NT2/D1 (cell line): ENCODE data around the gene IPMK.

ENCODE experiments used
- DNase-seq: peaks from one replicate; pipeline ENCODE4 v3.0.0-alpha.2; 2011; ENCODE audit warnings: low read depth, low spot score
- H3K27me3 ChIP-seq: 2 replicates; pipeline ENCODE4 v1.6.0; 2011; ENCODE audit warnings: mild to moderate bottlenecking; ENCODE audit not compliant: insufficient read length, insufficient read depth
- H3K36me3 ChIP-seq: 2 replicates; pipeline ENCODE4 v1.6.1; 2011; ENCODE audit warnings: mild to moderate bottlenecking, low read length, mixed read lengths; ENCODE audit not compliant: insufficient read depth, insufficient read length
- H3K4me1 ChIP-seq: 2 replicates; pipeline ENCODE4 v1.5.1; 2011; ENCODE audit not compliant: insufficient read depth, insufficient read length
- H3K4me3 ChIP-seq: 2 replicates; pipeline ENCODE4 v1.5.1; 2011; ENCODE audit warnings: low read depth; ENCODE audit not compliant: insufficient read length
- H3K9ac ChIP-seq: 2 replicates; pipeline ENCODE4 v1.6.0; 2011; ENCODE audit warnings: low read depth; ENCODE audit not compliant: insufficient read length
- H3K9me3 ChIP-seq: 2 replicates; pipeline ENCODE4 v1.5.1; 2011; ENCODE audit warnings: mild to moderate bottlenecking, low read length; ENCODE audit not compliant: insufficient read depth
- SUZ12 ChIP-seq: IDR thresholded peaks from 2 replicates; pipeline ENCODE4 v1.6.1; 2011; ENCODE audit not compliant: insufficient read length, insufficient read depth; ENCODE audit errors: extremely low read depth
- YY1 ChIP-seq: IDR thresholded peaks from 2 replicates; pipeline ENCODE4 v1.6.1; 2011; ENCODE audit not compliant: insufficient read length, insufficient read depth
- ZNF274 ChIP-seq: IDR thresholded peaks from 2 replicates; pipeline ENCODE4 v1.6.1; 2011; ENCODE audit warnings: mild to moderate bottlenecking, low read depth, low read length

IPMK gene

GRCh38 chr10:58266826-58267712, 625 bp downstream of the IPMK start:
- DNase-seq, result no peak
- H3K27me3 ChIP-seq, result no peaks in the 10 kb centered on the region
- H3K4me1 ChIP-seq, result no peaks in the 10 kb centered on the region

GRCh38 chr10:58266003-58266825, 1.5 kb downstream of the IPMK start:
- H3K9ac ChIP-seq, result peak overlapping the region; percentile 76
- no peaks in the 10 kb centered on the region for H3K27me3 ChIP-seq
- no peak for DNase-seq
- no peaks in the 10 kb centered on the region for H3K4me1 ChIP-seq
- no peaks in the 10 kb centered on the region for H3K36me3 ChIP-seq
- H3K9me3 ChIP-seq, result no peaks in the 10 kb centered on the region; the same call in 1 of the 2 replicates
- TF ChIP-seq SUZ12 (no peak), YY1 (no peak), ZNF274 (no peak)
- H3K4me3 ChIP-seq, result peak overlapping the region; percentile 64

More at GRCh38 chr10:58266826-58267712, 625 bp downstream of the IPMK start:
- Histone ChIP-seq H3K9ac (peak overlapping the region; percentile 76), H3K4me3 (peak overlapping the region; percentile 64), H3K36me3 (no peaks in the 10 kb centered on the region), H3K9me3 (no peaks in the 10 kb centered on the region; the same call in 1 of the 2 replicates)
- no peak for TF ChIP-seq ZNF274
- no peak for TF ChIP-seq SUZ12
- TF ChIP-seq YY1, result no peak

- H3K9me3 ChIP-seq, result no peaks in the 10 kb centered on the region; the same call in 1 of the 2 replicates
- no peak overlapping the region for H3K4me3 ChIP-seq
- no peak for DNase-seq
- no peak for TF ChIP-seq YY1
- H3K9ac ChIP-seq, result no peak overlapping the region
- no peaks in the 10 kb centered on the region for H3K36me3 ChIP-seq
- no peaks in the 10 kb centered on the region for H3K27me3 ChIP-seq
- H3K4me1 ChIP-seq, result no peaks in the 10 kb centered on the region
These were observed 2.4 kb downstream of the IPMK start for GRCh38 chr10:58265249-58265648.

- no peak overlapping the region for H3K4me3 ChIP-seq
- H3K36me3 ChIP-seq, result no peaks in the 10 kb centered on the region
- H3K27me3 ChIP-seq, result no peaks in the 10 kb centered on the region
- no peak overlapping the region for H3K9ac ChIP-seq
- no peak for TF ChIP-seq SUZ12
- TF ChIP-seq YY1, result no peak
- no peak for TF ChIP-seq ZNF274
- DNase-seq, result no peak
- no peaks in the 10 kb centered on the region for H3K4me1 ChIP-seq
- H3K9me3 ChIP-seq, result no peaks in the 10 kb centered on the region
These were observed 2.9 kb downstream of the IPMK start for GRCh38 chr10:58264780-58265179.

- H3K4me3 ChIP-seq, result no peak overlapping the region
- H3K36me3 ChIP-seq, result no peaks in the 10 kb centered on the region
- H3K9ac ChIP-seq, result no peak overlapping the region
- H3K4me1 ChIP-seq, result no peaks in the 10 kb centered on the region
- no peak for DNase-seq
- H3K9me3 ChIP-seq, result peaks cover 7% of the 10 kb centered on the region; the same call in 1 of the 2 replicates
- no peak for TF ChIP-seq ZNF274
- TF ChIP-seq SUZ12, result no peak
- no peak for TF ChIP-seq YY1
- no peaks in the 10 kb centered on the region for H3K27me3 ChIP-seq
These were observed 4.9 kb downstream of the IPMK start for GRCh38 chr10:58262766-58263165.

GRCh38 chr10:58260334-58260733, 7.4 kb downstream of the IPMK start:
- no peaks in the 10 kb centered on the region for H3K4me1 ChIP-seq
- no peaks in the 10 kb centered on the region for H3K27me3 ChIP-seq
- DNase-seq, result no peak
- no peak for TF ChIP-seq YY1
- H3K9me3 ChIP-seq, result peaks cover 31% of the 10 kb centered on the region; the same call in 1 of the 2 replicates
- H3K9ac ChIP-seq, result no peak overlapping the region
- H3K36me3 ChIP-seq, result no peaks in the 10 kb centered on the region
- no peak overlapping the region for H3K4me3 ChIP-seq
